COR-L47 (cell line): ENCODE measurements around the gene DBH.

Experiments used
- DNase-seq: peaks from one replicate; lab custom pipeline; 2025; lab: John Stamatoyannopoulos, UW

DBH gene

DNA sequence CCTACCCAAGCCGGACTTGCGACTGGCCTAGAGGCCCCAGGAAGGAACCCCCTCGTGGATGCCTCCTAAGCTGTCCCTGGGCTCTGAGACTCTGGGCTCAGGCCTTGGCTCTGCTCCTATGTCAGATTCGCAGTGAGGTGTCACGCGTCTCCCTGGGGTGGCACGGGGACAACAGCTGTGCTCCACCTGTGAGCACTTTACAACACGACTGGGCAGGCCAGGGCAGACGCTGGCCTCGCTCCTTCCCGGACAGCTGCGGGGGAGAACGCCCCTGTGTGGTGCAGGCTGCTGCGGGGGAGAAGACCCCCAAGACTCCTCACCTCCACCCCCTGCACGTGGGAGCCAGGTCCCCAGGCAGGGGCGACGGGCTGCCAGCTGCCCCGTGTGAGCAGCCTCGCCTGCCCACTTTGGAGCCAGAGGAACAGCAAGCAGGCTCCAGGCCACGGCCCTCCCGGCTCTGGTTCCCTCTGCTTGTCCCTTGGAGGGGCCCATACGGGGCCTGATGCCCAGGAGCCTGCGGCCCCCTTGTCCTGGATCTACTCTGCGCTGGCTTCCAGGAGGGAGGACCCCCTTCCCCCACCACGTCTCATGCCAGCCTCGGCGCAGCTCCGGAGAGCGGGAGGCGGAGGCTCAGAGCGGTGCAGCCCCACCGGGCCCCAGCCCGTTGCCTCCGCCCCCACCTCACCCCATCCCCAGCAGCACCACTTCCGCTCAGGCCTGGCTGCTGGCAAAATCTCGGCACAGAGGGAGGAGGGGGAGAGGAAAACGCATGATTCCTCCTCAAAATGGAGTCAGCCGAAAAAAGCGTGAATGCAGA lies 66.0 kb downstream of the DBH start:
- no peak for DNase-seq

- DNase-seq = no peak
Observed at GRCh38 chr9:133702798-133703590, 66.8 kb downstream of the DBH start.

- DNase-seq = peak; percentile 74
Observed at GRCh38 chr9:133703591-133704399, 67.6 kb downstream of the DBH start.

DNA sequence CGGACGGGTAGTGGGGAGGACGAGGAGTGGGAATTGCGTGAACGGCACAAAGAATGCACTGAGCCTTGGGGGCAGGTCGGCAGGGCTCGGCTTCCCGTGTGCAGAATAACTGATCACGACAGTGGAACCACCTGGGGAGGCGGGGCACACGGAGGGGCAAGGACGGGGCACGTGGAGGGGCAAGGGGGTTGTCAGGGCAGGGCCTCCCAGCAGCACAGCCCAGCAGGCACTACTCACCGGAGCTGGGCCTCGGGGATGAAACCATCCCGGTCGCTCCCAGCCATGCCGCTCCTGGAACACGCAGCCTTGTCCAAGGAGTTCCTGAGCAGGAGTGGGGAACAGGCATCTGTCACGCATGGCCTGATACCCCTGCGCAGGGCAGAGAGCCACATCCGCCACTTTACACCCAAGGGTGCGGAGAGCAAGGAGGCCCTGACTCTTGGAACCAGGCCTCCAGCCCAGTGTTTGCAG lies 68.6 kb downstream of the DBH start:
- DNase-seq = no peak

GRCh38 chr9:133705576-133705975 lies 69.4 kb downstream of the DBH start:
- no peak for DNase-seq

DNA sequence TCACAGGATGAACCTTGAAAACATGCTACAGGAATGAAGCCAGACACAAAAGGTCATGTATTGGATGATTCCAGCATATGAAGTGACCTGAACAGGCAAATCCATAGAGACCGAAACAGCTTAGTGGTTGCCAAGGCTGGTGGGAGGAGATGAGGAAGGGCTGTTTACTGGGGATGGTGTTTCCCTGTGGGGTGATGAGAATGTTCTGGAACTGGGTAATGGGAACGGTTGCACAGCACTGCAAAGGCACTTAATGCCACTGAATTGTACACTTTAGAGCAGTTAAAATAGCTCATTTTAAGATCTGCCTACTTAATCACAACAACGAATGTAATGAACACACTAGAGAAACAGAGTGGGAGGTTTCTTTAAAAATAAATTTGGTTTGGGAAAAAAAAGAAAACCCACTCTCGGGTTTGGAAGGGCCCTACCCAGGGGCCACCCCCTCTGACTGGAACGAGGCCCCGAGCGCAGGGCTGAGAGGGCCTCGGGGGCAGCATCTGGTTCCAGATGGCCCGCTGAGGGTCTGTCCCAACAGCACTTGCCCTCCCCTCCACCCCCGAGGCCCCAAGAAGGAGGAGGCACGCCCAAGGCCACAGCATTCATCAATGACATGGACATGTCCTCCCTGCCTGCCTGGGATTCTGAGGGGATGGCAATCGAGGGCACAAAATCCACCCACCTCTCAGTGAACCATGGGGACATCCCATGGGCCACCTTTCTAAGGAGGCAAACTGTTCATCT lies 70.3 kb downstream of the DBH start:
- DNase-seq = no peak

GRCh38 chr9:133707065-133707762 lies 71.1 kb downstream of the DBH start:
- no peak for DNase-seq

- DNase-seq = no peak
Observed at GRCh38 chr9:133707763-133708245, 71.6 kb downstream of the DBH start.

DNA sequence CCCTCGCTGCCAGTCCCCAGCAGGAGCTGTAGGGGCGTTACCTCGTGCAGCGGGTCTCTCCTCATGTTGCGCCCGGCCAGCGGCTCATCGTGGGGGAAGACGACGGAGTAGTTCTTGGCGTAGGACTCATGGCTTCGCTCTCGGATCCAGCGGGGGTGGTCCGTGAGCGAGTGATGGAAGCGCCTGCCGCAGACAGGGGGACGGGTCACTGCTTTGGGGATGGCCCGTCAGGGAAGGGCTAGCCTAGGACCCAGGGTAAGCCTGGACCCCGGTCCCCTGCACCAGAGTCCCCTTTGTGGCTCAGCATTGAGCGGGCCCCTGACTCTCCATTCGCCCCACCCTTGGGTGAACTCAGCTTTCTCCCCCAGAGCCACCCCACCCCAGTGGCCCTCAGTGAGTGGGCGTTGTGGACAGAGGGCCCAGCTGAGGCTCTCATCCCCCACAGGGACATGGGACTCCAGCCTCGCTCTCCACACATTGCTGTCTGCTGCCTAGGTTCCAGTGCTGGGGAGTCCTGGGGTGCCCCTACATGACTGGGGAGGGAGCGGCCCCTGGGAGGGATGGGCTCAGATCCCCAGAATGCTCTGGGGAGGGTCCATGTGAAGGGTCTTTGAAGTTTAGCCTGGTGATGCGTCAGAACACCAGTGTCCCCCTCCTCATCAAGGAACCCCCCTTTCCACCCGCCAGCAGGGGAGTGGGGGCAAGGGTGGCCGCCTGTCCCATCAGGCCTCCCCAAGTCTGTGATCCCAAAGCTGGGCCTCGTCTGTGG lies 72.3 kb downstream of the DBH start:
- no peak for DNase-seq
